H1 (cell line): Measurements from ENCODE around the gene TPD52L2. TPM values are rescaled to one million over a fixed set of nuclear protein-coding genes. Genes with fewer than 3 reads are reported as not detected.

ENCODE experiments used
- CTCF ChIA-PET: fragments of 300-600 bp; sonication (Branson Sonifier 250); formaldehyde crosslinking; loops from one replicate; lab custom pipeline; 2021; ENCODE audit not compliant: partially characterized antibody; lab: Charles Lee
- POLR2A ChIA-PET: fragments of 300-600 bp; sonication (Branson Sonifier 250); formaldehyde crosslinking; loops from one replicate; lab custom pipeline; 2021; ENCODE audit warnings: inconsistent platforms; ENCODE audit not compliant: partially characterized antibody; lab: Charles Lee
- DNase-seq, 2 experiments: peaks; one replicate each; pipeline versions ENCODE4 v3.0.0 to v3.0.0-alpha.2; 2010 to 2022; ENCODE audit warnings: low spot score in 2 of 2, low read depth in 1 of 2, mixed read lengths in 1 of 2
- FAIRE-seq: peaks from 2 replicates; lab custom pipeline; 2011; peaks lifted over from hg19 to GRCh38; lab: Jason Lieb, UNC
- H2AFZ ChIP-seq: 2 replicates; pipeline ENCODE4 v1.8.1; 2012; ENCODE audit warnings: low read length, inconsistent platforms
- H2AK5ac ChIP-seq: 2 replicates; pipeline ENCODE4 v1.6.1; 2013; ENCODE audit warnings: low read depth, low read length
- H2BK120ac ChIP-seq: replicated peaks from 2 replicates; pipeline ENCODE3; 2013; ENCODE audit warnings: low read depth, low read length, inconsistent platforms
- H2BK12ac ChIP-seq: 2 replicates; pipeline ENCODE4 v1.6.1; 2013; ENCODE audit warnings: low read depth, low read length
- H2BK15ac ChIP-seq: 2 replicates; pipeline ENCODE4 v1.6.1; 2013; ENCODE audit warnings: low read length
- H2BK20ac ChIP-seq: 2 replicates; pipeline ENCODE4 v1.6.1; 2013; ENCODE audit warnings: low read length
- H2BK5ac ChIP-seq: 2 replicates; pipeline ENCODE4 v1.6.1; 2013; ENCODE audit warnings: low read depth, low read length
- H3K14ac ChIP-seq: 2 replicates; pipeline ENCODE4 v1.6.1; 2013; ENCODE audit warnings: inconsistent platforms; ENCODE audit not compliant: insufficient read length
- H3K18ac ChIP-seq: 2 replicates; pipeline ENCODE4 v1.6.1; 2013; ENCODE audit warnings: low read length; ENCODE audit errors: extremely low read depth
- H3K23ac ChIP-seq: 2 replicates; pipeline ENCODE4 v1.6.1; 2013; ENCODE audit warnings: inconsistent platforms; ENCODE audit not compliant: insufficient read length
- H3K23me2 ChIP-seq: 2 replicates; pipeline ENCODE4 v1.6.1; 2013; ENCODE audit warnings: low read depth, low read length
- H3K27ac ChIP-seq: 2 replicates; pipeline ENCODE4 v1.6.1; 2011; ENCODE audit warnings: low read depth, low read length, inconsistent platforms
- H3K27me3 ChIP-seq, 4 experiments: replicated peaks in 1 of 4; 1 replicate in 1 of 4; 2 replicates in 3 of 4; pipeline versions ENCODE4 v1.6.1 to v1.8.1; 2011 to 2013; ENCODE audit warnings: low read length in 3 of 4, mild to moderate bottlenecking in 3 of 4, inconsistent platforms in 2 of 4, mixed read lengths in 2 of 4, moderate library complexity in 1 of 4; ENCODE audit not compliant: control insufficient read depth in 3 of 4, insufficient read depth in 3 of 4; ENCODE audit errors: extremely low read depth in 1 of 4
- H3K36me3 ChIP-seq, 4 experiments: 2 replicates each; pipeline versions ENCODE4 v1.6.1 to v1.8.1; 2011 to 2013; ENCODE audit warnings: mild to moderate bottlenecking in 4 of 4, low read length in 3 of 4, moderate library complexity in 2 of 4, control low read depth in 1 of 4, inconsistent platforms in 1 of 4; ENCODE audit not compliant: insufficient read depth in 4 of 4, control insufficient read depth in 2 of 4
- H3K4ac ChIP-seq: replicated peaks from 2 replicates; pipeline ENCODE3; 2013; ENCODE audit warnings: low read length, low read depth, mixed read lengths, inconsistent platforms; ENCODE audit not compliant: insufficient read length
- H3K4me1 ChIP-seq, 4 experiments: replicated peaks in 1 of 4; 1 replicate in 1 of 4; 2 replicates in 3 of 4; pipeline versions ENCODE4 v1.6.1 to v1.8.1; 2011 to 2013; ENCODE audit warnings: low read length in 3 of 4, inconsistent platforms in 2 of 4, mixed read lengths in 1 of 4; ENCODE audit not compliant: insufficient read depth in 4 of 4, control insufficient read depth in 3 of 4
- H3K4me2 ChIP-seq, 2 experiments: 2 replicates each; pipeline versions ENCODE4 v1.6.1 to v1.8.1; 2011 to 2013; ENCODE audit warnings: low read depth in 2 of 2, low read length in 2 of 2, control low read depth in 1 of 2, inconsistent platforms in 1 of 2, mild to moderate bottlenecking in 1 of 2; ENCODE audit not compliant: insufficient read depth in 1 of 2
- H3K4me3 ChIP-seq, 4 experiments: fragments of 200-600, 300-600 bp in 1 of 4; sonication (generic), shearing (Covaris generic), sonication (Bioruptor Twin) in 1 of 4; 2 replicates each; pipeline versions ENCODE4 v1.5.1 to v1.8.1; 2011 to 2016; ENCODE audit warnings: low read length in 4 of 4, low read depth in 3 of 4, control low read depth in 2 of 4, inconsistent platforms in 2 of 4, mild to moderate bottlenecking in 2 of 4, mixed read lengths in 1 of 4, moderate library complexity in 1 of 4; ENCODE audit not compliant: insufficient read depth in 2 of 4; ENCODE audit errors: extremely low read depth in 1 of 4
- H3K56ac ChIP-seq: replicated peaks from 2 replicates; pipeline ENCODE3; 2013; ENCODE audit warnings: low read depth, mild to moderate bottlenecking, mixed read lengths, low read length, inconsistent platforms; ENCODE audit not compliant: insufficient read length
- H3K79me1 ChIP-seq: 2 replicates; pipeline ENCODE4 v1.6.1; 2013; ENCODE audit warnings: low read depth, low read length, control low read depth
- H3K79me2 ChIP-seq, 2 experiments: 2 replicates each; pipeline versions ENCODE4 v1.6.1 to v1.8.1; 2012 to 2013; ENCODE audit warnings: low read length in 2 of 2, mild to moderate bottlenecking in 2 of 2, inconsistent platforms in 1 of 2; ENCODE audit not compliant: insufficient read depth in 2 of 2, control insufficient read depth in 1 of 2
- H3K9ac ChIP-seq, 4 experiments: replicated peaks in 1 of 4; 1 replicate in 1 of 4; 2 replicates in 3 of 4; pipeline versions ENCODE4 v1.6.1 to v1.8.1; 2011 to 2013; ENCODE audit warnings: low read depth in 3 of 4, low read length in 3 of 4, control low read depth in 2 of 4, mild to moderate bottlenecking in 2 of 4, moderate library complexity in 2 of 4, inconsistent platforms in 1 of 4; ENCODE audit errors: extremely low read depth in 1 of 4
- H3K9me3 ChIP-seq, 2 experiments: 2 replicates each; pipeline versions ENCODE4 v1.6.1 to v1.8.1; 2012 to 2013; ENCODE audit warnings: mild to moderate bottlenecking in 2 of 2, moderate library complexity in 2 of 2, control low read depth in 1 of 2, inconsistent platforms in 1 of 2, low read depth in 1 of 2, low read length in 1 of 2, mixed read lengths in 1 of 2; ENCODE audit not compliant: insufficient read depth in 2 of 2
- H4K20me1 ChIP-seq, 2 experiments: replicated peaks in 1 of 2; 2 replicates each; pipeline versions ENCODE3 to v1.8.1; 2011 to 2013; ENCODE audit warnings: inconsistent platforms in 2 of 2, low read length in 2 of 2, mild to moderate bottlenecking in 1 of 2; ENCODE audit not compliant: insufficient read depth in 2 of 2, control insufficient read depth in 1 of 2
- H4K5ac ChIP-seq: 2 replicates; pipeline ENCODE4 v1.6.1; 2013; ENCODE audit warnings: low read length, low read depth, mixed read lengths, inconsistent platforms; ENCODE audit not compliant: insufficient read length
- H4K8ac ChIP-seq: 2 replicates; pipeline ENCODE4 v1.8.0; 2013; ENCODE audit warnings: mild to moderate bottlenecking, moderate library complexity, low read length, inconsistent platforms; ENCODE audit not compliant: insufficient read depth; ENCODE audit errors: extremely low read depth
- H4K91ac ChIP-seq: replicated peaks from 2 replicates; pipeline ENCODE3; 2013; ENCODE audit warnings: low read length, mixed read lengths, inconsistent platforms; ENCODE audit not compliant: insufficient read length
- ATF3 ChIP-seq: IDR thresholded peaks from 2 replicates; pipeline ENCODE4 v1.6.1; 2011; ENCODE audit warnings: low read depth, mild to moderate bottlenecking, low read length; ENCODE audit not compliant: insufficient read depth
- CEBPB ChIP-seq: IDR thresholded peaks from 2 replicates; pipeline ENCODE4 v1.6.1; 2012; ENCODE audit warnings: low read depth, low read length
- CTCF ChIP-seq, 3 experiments: IDR thresholded peaks; 1 replicate in 2 of 3; 2 replicates in 1 of 3; pipeline versions ENCODE4 v1.5.1 to v1.6.1; 2011; ENCODE audit warnings: low read length in 3 of 3, mild to moderate bottlenecking in 3 of 3, inconsistent platforms in 2 of 3, low read depth in 1 of 3, moderate library complexity in 1 of 3; ENCODE audit not compliant: insufficient read depth in 1 of 3; ENCODE audit errors: control extremely low read depth in 1 of 3
- FOSL1 ChIP-seq: IDR thresholded peaks from 2 replicates; pipeline ENCODE4 v1.6.1; 2011; ENCODE audit warnings: mild to moderate bottlenecking, low read depth, low read length, moderate library complexity; ENCODE audit not compliant: insufficient read depth
- HDAC2 ChIP-seq, 2 experiments: fragments of 300-600 bp in 1 of 2; sonication (generic) in 1 of 2; IDR thresholded peaks; 2 replicates each; pipeline ENCODE4 v1.6.1; 2011 to 2012; ENCODE audit warnings: low read depth in 2 of 2, low read length in 2 of 2, mild to moderate bottlenecking in 2 of 2, moderate library complexity in 2 of 2, borderline replicate concordance in 1 of 2, inconsistent platforms in 1 of 2
- NANOG ChIP-seq: IDR thresholded peaks from 2 replicates; pipeline ENCODE4 v1.6.1; 2011; ENCODE audit warnings: low read length, low read depth, mild to moderate bottlenecking, inconsistent platforms; ENCODE audit not compliant: insufficient read depth, poor library complexity, severe bottlenecking
- USF2 ChIP-seq: IDR thresholded peaks from 2 replicates; pipeline ENCODE4 v1.6.1; 2011; ENCODE audit warnings: low read length, improper control_type of control experiment
- whole genome bisulfite sequencing, 2 experiments: shearing (Covaris generic) in 1 of 2; methylation state at CpG; one replicate each; pipeline versions ENCODE4 v1.1.6 to v1.1.7; 2013 to 2015; ENCODE audit warnings: low lambda C conversion rate in 2 of 2, mixed read lengths in 2 of 2, inconsistent platforms in 1 of 2, low coverage in 1 of 2, missing lambda C conversion rate in 1 of 2; ENCODE audit not compliant: insufficient replicate concordance in 2 of 2, insufficient coverage in 1 of 2, insufficient read length in 1 of 2; ENCODE audit errors: extremely low coverage in 1 of 2, missing lambda C conversion rate in 1 of 2; 5-methylcytosine and 5-hydroxymethylcytosine counted together
- polyA plus RNA-seq, 7 experiments: library from polyadenylated mRNA; depleted of rRNA in 3 of 7; stranded (reverse) in 5 of 7; unstranded in 2 of 7; fragments of >200 nt in 5 of 7; fragments of 200-250 nt in 2 of 7; gene quantifications; 1 replicate in 5 of 7; 2 replicates in 1 of 7; 4 replicates in 1 of 7; pipeline versions ENCODE4 v1.2.1 to v1.2.3, GENCODE V29; 2011 to 2013; ENCODE audit warnings: missing spikeins in 2 of 7, mixed read lengths in 2 of 7
- total RNA-seq: library from RNA; stranded (reverse); fragmentation: NEBNext Ultra II Directional; extraction: Animal tissue kit (Norgen Biotek cat#: 25700); gene quantifications from 2 replicates; pipeline ENCODE4 v1.2.1, GENCODE V29; 2021

Gene TPD52L2
- total and polyA plus RNA-seq, 2 of the 8 experiments (the other 6 are each of a cell fraction or from before 2014, with no cell fraction given), result 77.1 to 80.2 TPM

GRCh38 chr20:63923651-63924050 is 58.6 kb downstream of the TPD52L2 start:
- Histone ChIP-seq H2BK15ac (no peak overlapping the region), H2AK5ac (no peak overlapping the region), H3K14ac (no peak overlapping the region), H3K4me3 (no peak overlapping the region), H2BK12ac (no peak overlapping the region), H3K9me3 (no peaks in the 10 kb centered on the region), H4K5ac (no peak overlapping the region), H3K23ac (no peak overlapping the region), H3K9ac (no peak overlapping the region), H2BK5ac (no peak overlapping the region), H4K91ac (no peak overlapping the region), H3K18ac (no peak overlapping the region), H3K4me1 (no peaks in the 10 kb centered on the region), H4K8ac (no peak overlapping the region), H3K4me2 (no peak overlapping the region), H4K20me1 (peaks cover 0 to 3% of the 10 kb centered on the region in 2 experiments), H3K23me2 (no peaks in the 10 kb centered on the region), H3K4ac (no peak overlapping the region), H3K27ac (no peak overlapping the region), H2BK20ac (no peak overlapping the region), H2BK120ac (no peak overlapping the region), H3K79me2 (peaks cover 0 to 5% of the 10 kb centered on the region in 2 experiments; a peak in 1 of 4 replicates), H2AFZ (no peak overlapping the region), H3K56ac (no peak overlapping the region), H3K79me1 (no peaks in the 10 kb centered on the region; the same call in 1 of the 2 replicates), H3K36me3 (peaks cover 0 to 8% (median 5%) of the 10 kb centered on the region in 4 experiments; a peak in 5 of 8 replicates), H3K27me3 (no peaks in the 10 kb centered on the region)
- ChIA-PET CTCF (interaction anchor here (0.6 to 6.2 kb wide), 5 partner anchors 11 to 705 kb away, joined by 3 to 57 read pairs (median 4); no protein-coding TSS in a partner anchor), POLR2A (no interaction called here)
- WGBS, 2 experiments, result 91% methylated on average over 8 of the region's 8 CpGs; no CpG with 5 or more reads in 1 of the 2 experiments
- TF ChIP-seq ATF3, result no peak
- TF ChIP-seq NANOG, result no peak
- TF ChIP-seq HDAC2 (IDR thresholded peaks at IDR 0.05; ENCODE audit: borderline replicate concordance in 1 of 2, low read depth in 2 of 2, low read length in 2 of 2), result no peak
- TF ChIP-seq FOSL1, result no peak
- TF ChIP-seq USF2, result no peak
- no peak for TF ChIP-seq CEBPB
- no peak for TF ChIP-seq CTCF (IDR thresholded peaks at IDR 0.05; ENCODE audit: control extremely low read depth in 1 of 3, insufficient read depth in 1 of 3, low read depth in 1 of 3, low read length in 3 of 3)
- FAIRE-seq, result no peak
- DNase-seq, result no peak
